Skeletal muscle cell (primary cell): Measurements from ENCODE around the gene DBI.

Source experiments
- DNase-seq: peaks from one replicate; pipeline ENCODE4 v3.0.0-alpha.2; 2010; ENCODE audit warnings: low read depth
- H3K4me3 ChIP-seq: 2 replicates; pipeline ENCODE4 v1.5.1; 2011; ENCODE audit warnings: low read depth, mild to moderate bottlenecking, control low read depth, low read length, moderate library complexity

Gene DBI

GRCh38 chr2:119366649-119367471 is at the start of gene DBI, which contains the start of gene C2orf76:
Gene DBI (plus strand): TSS chr2:119366977. CDS start chr2:119367052, 75 bp downstream.
Gene C2orf76 (minus strand): TSS chr2:119366834. CDS start chr2:119339959, 26,875 bp downstream.
- H3K4me3 ChIP-seq: peak within 1 kb of the TSS; percentile 91
- DNase-seq: peak; percentile 84

GRCh38 chr2:119317554-119317953 is 49.2 kb upstream of the DBI start:
- DNase-seq: no peak
- no peak overlapping the region for H3K4me3 ChIP-seq

- no peak for DNase-seq
- no peak overlapping the region for H3K4me3 ChIP-seq
These were observed 47.2 kb upstream of the DBI start for GRCh38 chr2:119319593-119319992.

GRCh38 chr2:119323459-119323858 is 43.3 kb upstream of the DBI start:
- no peak overlapping the region for H3K4me3 ChIP-seq
- no peak for DNase-seq

- DNase-seq: no peak
- no peak overlapping the region for H3K4me3 ChIP-seq
These were observed 42.0 kb upstream of the DBI start for GRCh38 chr2:119324685-119325270.

- no peak for DNase-seq
- no peak overlapping the region for H3K4me3 ChIP-seq
These were observed 39.8 kb upstream of the DBI start for GRCh38 chr2:119326938-119327337.

- no peak overlapping the region for H3K4me3 ChIP-seq
- no peak for DNase-seq
These were observed 39.3 kb upstream of the DBI start for GRCh38 chr2:119327431-119327830.

GRCh38 chr2:119332953-119333352 is 33.8 kb upstream of the DBI start:
- H3K4me3 ChIP-seq: no peak overlapping the region

GRCh38 chr2:119333360-119333759 is 33.4 kb upstream of the DBI start:
- peak; percentile 2 for DNase-seq
- no peak overlapping the region for H3K4me3 ChIP-seq

More at GRCh38 chr2:119332953-119333352, 33.8 kb upstream of the DBI start:
- DNase-seq: no peak

GRCh38 chr2:119333833-119334232 is 32.9 kb upstream of the DBI start:
- no peak overlapping the region for H3K4me3 ChIP-seq
- DNase-seq: no peak

- no peak overlapping the region for H3K4me3 ChIP-seq
- DNase-seq: no peak
These were observed 29.0 kb upstream of the DBI start for GRCh38 chr2:119337749-119338148.

- DNase-seq: no peak
- H3K4me3 ChIP-seq: no peak overlapping the region
These were observed 28.5 kb upstream of the DBI start for GRCh38 chr2:119338272-119338671.

- H3K4me3 ChIP-seq: no peak overlapping the region
- DNase-seq: no peak
These were observed 27.8 kb upstream of the DBI start for GRCh38 chr2:119338826-119339561.

GRCh38 chr2:119339562-119339923 is 27.2 kb upstream of the DBI start:
- no peak overlapping the region for H3K4me3 ChIP-seq
- no peak for DNase-seq

GRCh38 chr2:119341684-119342083 is 25.1 kb upstream of the DBI start:
- no peak overlapping the region for H3K4me3 ChIP-seq

GRCh38 chr2:119349289-119349688 is 17.5 kb upstream of the DBI start:
- no peak overlapping the region for H3K4me3 ChIP-seq
- no peak for DNase-seq

More at GRCh38 chr2:119341684-119342083, 25.1 kb upstream of the DBI start:
- DNase-seq: no peak

GRCh38 chr2:119350311-119350998 is 16.3 kb upstream of the DBI start:
- no peak for DNase-seq
- H3K4me3 ChIP-seq: no peak overlapping the region

- no peak overlapping the region for H3K4me3 ChIP-seq
- DNase-seq: no peak
These were observed 14.4 kb upstream of the DBI start for GRCh38 chr2:119352357-119352756.

- DNase-seq: no peak
These were observed 11.9 kb upstream of the DBI start for GRCh38 chr2:119354860-119355259.

GRCh38 chr2:119359774-119360173 is 7.0 kb upstream of the DBI start:
- no peak overlapping the region for H3K4me3 ChIP-seq
- DNase-seq: no peak

More at GRCh38 chr2:119354860-119355259, 11.9 kb upstream of the DBI start:
- no peak overlapping the region for H3K4me3 ChIP-seq
